ENCODE data around the gene CYB5RL.

The CYB5RL gene

DNA sequence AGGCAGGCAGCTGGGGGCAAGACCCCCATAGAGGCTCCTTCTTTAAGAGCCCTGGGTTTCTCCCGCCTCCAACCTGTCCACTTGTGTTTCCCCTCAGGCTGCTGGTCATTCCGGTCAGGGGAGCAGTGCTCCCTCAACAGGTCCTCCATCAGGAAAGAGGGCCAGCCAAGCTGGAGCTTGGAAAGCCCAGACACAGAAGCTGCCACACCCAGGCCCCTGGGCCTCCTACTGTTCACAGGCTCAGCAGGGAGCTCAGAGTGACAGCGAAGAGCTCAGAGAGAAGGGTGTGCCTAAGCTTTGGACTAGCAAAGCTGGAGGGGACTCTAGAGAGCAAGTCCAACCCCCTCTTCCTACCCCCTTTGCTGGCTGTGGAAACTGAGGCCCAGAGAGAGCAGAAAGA is 36.8 kb downstream of the CYB5RL start:
- no peak for DNase-seq
- intact Hi-C loops (cut with DNase I; ENCODE audit: low total_unique reads), result no loop called here

DNA sequence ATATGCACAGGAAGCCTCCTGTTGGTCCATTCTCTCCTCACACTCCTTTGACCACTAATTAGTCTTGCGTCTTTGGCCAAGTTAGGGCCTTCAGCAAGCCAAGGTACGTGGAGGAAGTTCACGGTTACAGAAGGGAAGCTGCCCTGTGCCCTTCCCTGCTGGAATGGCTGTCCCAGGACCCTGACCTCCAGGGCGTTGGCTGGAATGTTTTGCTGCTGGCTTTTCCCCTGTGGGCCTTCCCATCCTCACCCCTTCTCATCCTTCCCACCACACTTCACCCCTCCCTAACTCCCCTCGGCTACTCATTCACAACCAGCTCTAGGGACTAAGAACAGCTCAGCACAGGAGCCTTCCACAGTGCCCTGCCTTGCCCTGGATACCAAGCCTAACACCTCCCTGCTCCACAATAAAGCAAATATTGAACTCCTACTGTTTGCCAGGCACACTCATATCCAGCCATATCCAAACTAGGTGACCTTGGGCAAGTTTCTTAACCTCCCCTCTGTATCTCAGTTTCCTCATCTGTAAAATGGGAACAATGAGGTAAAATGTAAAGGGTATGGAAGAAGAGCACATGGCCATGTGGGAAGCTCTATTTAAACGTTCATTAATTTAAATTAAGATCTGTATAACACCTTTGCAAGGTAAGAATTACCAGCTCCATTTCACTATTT is 38.2 kb downstream of the CYB5RL start:
- intact Hi-C loops (cut with DNase I; ENCODE audit: low total_unique reads), result no loop called here
- Histone ChIP-seq H3K27ac (no peak overlapping the region), H3K36me3 (no peaks in the 10 kb centered on the region), H3K4me3 (no peak overlapping the region), H3K27me3 (no peaks in the 10 kb centered on the region), H3K9me3 (no peaks in the 10 kb centered on the region), H3K4me1 (no peaks in the 10 kb centered on the region)
- no peak for DNase-seq
- TF ChIP-seq, protein P1, sequence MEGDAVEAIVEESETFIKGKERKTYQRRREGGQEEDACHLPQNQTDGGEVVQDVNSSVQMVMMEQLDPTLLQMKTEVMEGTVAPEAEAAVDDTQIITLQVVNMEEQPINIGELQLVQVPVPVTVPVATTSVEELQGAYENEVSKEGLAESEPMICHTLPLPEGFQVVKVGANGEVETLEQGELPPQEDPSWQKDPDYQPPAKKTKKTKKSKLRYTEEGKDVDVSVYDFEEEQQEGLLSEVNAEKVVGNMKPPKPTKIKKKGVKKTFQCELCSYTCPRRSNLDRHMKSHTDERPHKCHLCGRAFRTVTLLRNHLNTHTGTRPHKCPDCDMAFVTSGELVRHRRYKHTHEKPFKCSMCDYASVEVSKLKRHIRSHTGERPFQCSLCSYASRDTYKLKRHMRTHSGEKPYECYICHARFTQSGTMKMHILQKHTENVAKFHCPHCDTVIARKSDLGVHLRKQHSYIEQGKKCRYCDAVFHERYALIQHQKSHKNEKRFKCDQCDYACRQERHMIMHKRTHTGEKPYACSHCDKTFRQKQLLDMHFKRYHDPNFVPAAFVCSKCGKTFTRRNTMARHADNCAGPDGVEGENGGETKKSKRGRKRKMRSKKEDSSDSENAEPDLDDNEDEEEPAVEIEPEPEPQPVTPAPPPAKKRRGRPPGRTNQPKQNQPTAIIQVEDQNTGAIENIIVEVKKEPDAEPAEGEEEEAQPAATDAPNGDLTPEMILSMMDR (IDR thresholded peaks at IDR 0.05), result no peak

More for the DNA sequence above, 36.8 kb downstream of the CYB5RL start:
- H3K36me3 ChIP-seq, result no peaks in the 10 kb centered on the region
- no peak overlapping the region for H3K4me3 ChIP-seq
- no peaks in the 10 kb centered on the region for H3K4me1 ChIP-seq
- no peak overlapping the region for H3K27ac ChIP-seq
- no peaks in the 10 kb centered on the region for H3K9me3 ChIP-seq
- TF ChIP-seq, protein P1 (IDR thresholded peaks at IDR 0.05), result no peak
- H3K27me3 ChIP-seq, result no peaks in the 10 kb centered on the region

DNA sequence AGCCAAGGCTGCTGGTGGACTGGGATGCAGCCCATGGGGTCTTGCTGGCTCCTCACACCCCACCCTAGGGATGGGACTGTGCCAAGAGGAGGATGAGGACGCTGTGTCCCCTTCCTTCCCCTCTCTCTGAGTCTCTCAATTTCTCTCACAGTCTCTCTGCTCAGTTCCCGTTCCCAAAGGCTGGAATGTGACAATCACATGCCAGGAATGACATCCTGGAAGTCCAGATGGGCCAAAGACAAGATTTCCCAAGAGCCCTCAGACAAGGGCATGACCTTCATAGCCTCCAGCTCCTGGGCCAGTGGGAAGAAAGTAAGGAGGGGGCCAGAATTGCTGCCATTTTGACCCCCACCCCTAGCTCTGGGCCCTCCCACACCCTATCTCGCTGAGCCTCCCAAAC is 39.5 kb downstream of the CYB5RL start:
- Histone ChIP-seq H3K9me3 (no peaks in the 10 kb centered on the region), H3K4me3 (no peak overlapping the region), H3K27me3 (no peaks in the 10 kb centered on the region), H3K27ac (no peak overlapping the region), H3K4me1 (no peaks in the 10 kb centered on the region), H3K36me3 (no peaks in the 10 kb centered on the region)
- TF ChIP-seq, protein P1 (IDR thresholded peaks at IDR 0.05), result no peak
- no peak for DNase-seq
- intact Hi-C loops (cut with DNase I; ENCODE audit: low total_unique reads), result no loop called here

DNA sequence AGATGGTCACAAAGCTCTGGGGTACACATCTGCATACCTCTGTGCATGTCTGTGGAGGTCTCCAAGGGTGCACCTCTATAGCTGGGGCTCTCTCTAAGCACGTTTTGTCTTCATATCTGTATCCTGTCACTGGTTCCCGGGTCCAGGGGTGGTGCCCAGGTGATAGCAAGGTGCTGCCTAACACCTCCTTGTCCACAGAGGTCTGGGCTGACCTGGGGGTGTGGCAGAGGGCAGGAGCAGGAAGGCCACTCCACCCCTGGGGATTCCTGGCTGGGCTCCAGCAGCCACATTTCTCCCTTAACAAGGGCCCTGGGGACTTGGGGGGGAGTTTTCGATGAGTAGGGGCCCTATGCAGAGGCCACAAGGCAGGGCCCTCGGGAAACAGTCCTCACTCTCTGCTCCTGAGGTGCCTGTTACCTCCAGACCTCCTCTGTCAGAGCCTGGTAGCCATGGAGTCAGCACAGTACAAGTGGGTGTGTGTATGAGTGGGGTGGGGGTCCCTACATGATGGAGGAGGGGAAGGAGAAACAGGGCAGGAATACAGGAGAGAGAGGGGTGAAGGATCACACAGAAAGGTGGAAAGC is 40.0 kb downstream of the CYB5RL start:
- no peaks in the 10 kb centered on the region for H3K27me3 ChIP-seq
- H3K9me3 ChIP-seq, result no peaks in the 10 kb centered on the region
- H3K4me1 ChIP-seq, result peaks cover 0 to 1% (median 0%) of the 10 kb centered on the region in 4 donors
- DNase-seq, result no peak
- no peaks in the 10 kb centered on the region for H3K36me3 ChIP-seq
- intact Hi-C loops (cut with DNase I; ENCODE audit: low total_unique reads), result no loop called here
- no peak overlapping the region for H3K27ac ChIP-seq
- no peak overlapping the region for H3K4me3 ChIP-seq
- TF ChIP-seq, protein P1 (IDR thresholded peaks at IDR 0.05), result no peak

DNA sequence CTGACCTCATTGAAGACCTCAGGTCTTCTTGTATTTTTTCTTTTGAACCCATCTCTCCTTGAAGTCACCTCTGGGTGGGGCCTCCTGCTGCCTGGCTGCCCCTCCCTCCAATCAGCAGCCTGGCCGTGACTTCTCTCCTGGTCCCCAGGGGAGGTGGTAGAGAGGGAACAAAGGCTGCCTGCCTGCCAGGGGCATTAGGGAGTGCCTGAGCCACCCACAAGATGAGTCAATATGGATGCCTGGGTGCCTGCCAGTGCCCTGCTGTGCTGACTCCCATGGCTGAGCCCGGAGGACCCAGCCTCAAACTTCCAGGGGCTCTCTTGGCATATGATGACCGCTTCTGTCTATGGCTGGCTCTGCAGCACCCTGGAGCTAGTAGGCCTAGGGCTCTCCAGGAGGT is 41.8 kb downstream of the CYB5RL start:
- no peak overlapping the region for H3K4me3 ChIP-seq
- no peak for DNase-seq
- H3K9me3 ChIP-seq, result no peaks in the 10 kb centered on the region
- intact Hi-C loops (cut with DNase I; ENCODE audit: low total_unique reads), result no loop called here
- no peaks in the 10 kb centered on the region for H3K36me3 ChIP-seq
- H3K4me1 ChIP-seq, result peaks cover 0 to 16% (median 14%) of the 10 kb centered on the region in 4 donors
- H3K27ac ChIP-seq, result no peak overlapping the region
- H3K27me3 ChIP-seq, result no peaks in the 10 kb centered on the region
- TF ChIP-seq, protein P1 (IDR thresholded peaks at IDR 0.05), result no peak

Data from tibial artery (tissue), 4 donors.